Gastroesophageal sphincter (tissue), 3 donors: ENCODE results near the gene KBTBD4.

ENCODE experiments used
- POLR2A ChIP-seq, 2 donors: fragments of 450-650 bp; IDR thresholded peaks; one replicate each; pipeline ENCODE4 v1.6.1; 2017; ENCODE audit warnings: antibody characterized with exemption in 2 of 2, mild to moderate bottlenecking in 2 of 2, moderate library complexity in 1 of 2
- TF ChIP-seq, protein P1 (sequence below), 4 experiments: fragments of 200-600 bp in 2 of 4; fragments of 450-650 bp in 2 of 4; sonication (generic) in 1 of 4; IDR thresholded peaks; one replicate each; pipeline ENCODE4 v1.5.1; 2017 to 2019; ENCODE audit warnings: antibody characterized with exemption in 4 of 4, mild to moderate bottlenecking in 2 of 4, moderate library complexity in 2 of 4

- TF ChIP-seq, protein P1, sequence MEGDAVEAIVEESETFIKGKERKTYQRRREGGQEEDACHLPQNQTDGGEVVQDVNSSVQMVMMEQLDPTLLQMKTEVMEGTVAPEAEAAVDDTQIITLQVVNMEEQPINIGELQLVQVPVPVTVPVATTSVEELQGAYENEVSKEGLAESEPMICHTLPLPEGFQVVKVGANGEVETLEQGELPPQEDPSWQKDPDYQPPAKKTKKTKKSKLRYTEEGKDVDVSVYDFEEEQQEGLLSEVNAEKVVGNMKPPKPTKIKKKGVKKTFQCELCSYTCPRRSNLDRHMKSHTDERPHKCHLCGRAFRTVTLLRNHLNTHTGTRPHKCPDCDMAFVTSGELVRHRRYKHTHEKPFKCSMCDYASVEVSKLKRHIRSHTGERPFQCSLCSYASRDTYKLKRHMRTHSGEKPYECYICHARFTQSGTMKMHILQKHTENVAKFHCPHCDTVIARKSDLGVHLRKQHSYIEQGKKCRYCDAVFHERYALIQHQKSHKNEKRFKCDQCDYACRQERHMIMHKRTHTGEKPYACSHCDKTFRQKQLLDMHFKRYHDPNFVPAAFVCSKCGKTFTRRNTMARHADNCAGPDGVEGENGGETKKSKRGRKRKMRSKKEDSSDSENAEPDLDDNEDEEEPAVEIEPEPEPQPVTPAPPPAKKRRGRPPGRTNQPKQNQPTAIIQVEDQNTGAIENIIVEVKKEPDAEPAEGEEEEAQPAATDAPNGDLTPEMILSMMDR (IDR thresholded peaks at IDR 0.05), result no peak
- TF ChIP-seq POLR2A (IDR thresholded peaks at IDR 0.05), result no peak
These were observed 13.8 kb downstream of the KBTBD4 start for GRCh38 chr11:47564933-47565339.
